ENCODE data around the gene HECTD1.

The HECTD1 gene

GRCh38 chr14:31154956-31155355, 52.6 kb downstream of the HECTD1 start:
- Histone ChIP-seq H2AFZ (ENCODE audit: low read length) (no peak overlapping the region), H3F3A (ENCODE audit: insufficient read depth, low read length) (no peaks in the 10 kb centered on the region), H3K36me3 (replicated peaks; ENCODE audit: insufficient read depth, low read length) (no peaks in the 10 kb centered on the region)

GRCh38 chr14:31142455-31143087, 65.0 kb downstream of the HECTD1 start:
- TF ChIP-seq CTCF (IDR thresholded peaks at IDR 0.05; ENCODE audit: low read length) (no peak), EZH2 (optimal IDR thresholded peaks at IDR 0.05; ENCODE audit: low read depth, low read length) (no peak), EZH2phosphoT487 (IDR thresholded peaks at IDR 0.05; ENCODE audit: low read length) (no peak)
- no peak overlapping the region for H3K27ac ChIP-seq (ENCODE audit: low read length)
- H3K9ac ChIP-seq (ENCODE audit: low read length), result no peak overlapping the region
- H3K79me2 ChIP-seq (ENCODE audit: low read length), result no peaks in the 10 kb centered on the region
- no peak for DNase-seq
- no peaks in the 10 kb centered on the region for H3K9me3 ChIP-seq (replicated peaks; ENCODE audit: insufficient read depth, low read length)
- no peaks in the 10 kb centered on the region for H3K9me2 ChIP-seq (replicated peaks; ENCODE audit: insufficient read depth, low read length)
- no peaks in the 10 kb centered on the region for H3F3A ChIP-seq (ENCODE audit: insufficient read depth, low read length)
- H3K4me2 ChIP-seq (ENCODE audit: low read depth, low read length), result no peak overlapping the region
- no peak overlapping the region for H3K4me3 ChIP-seq (ENCODE audit: low read length)
- H4K20me1 ChIP-seq (ENCODE audit: insufficient read depth, low read length), result no peaks in the 10 kb centered on the region
- no peaks in the 10 kb centered on the region; the same call in none of the 2 replicates for H3K36me3 ChIP-seq (replicated peaks; ENCODE audit: insufficient read depth, low read length)
- H3K27me3 ChIP-seq (replicated peaks; ENCODE audit: insufficient read depth, low read length), result no peaks in the 10 kb centered on the region
- no peak overlapping the region for H2AFZ ChIP-seq (ENCODE audit: low read length)
- no peaks in the 10 kb centered on the region for H3K4me1 ChIP-seq (ENCODE audit: low read length)

More at GRCh38 chr14:31154956-31155355, 52.6 kb downstream of the HECTD1 start:
- Histone ChIP-seq H3K9ac (ENCODE audit: low read length) (no peak overlapping the region), H3K4me2 (ENCODE audit: low read depth, low read length) (no peak overlapping the region), H3K27me3 (replicated peaks; ENCODE audit: insufficient read depth, low read length) (no peaks in the 10 kb centered on the region), H4K20me1 (ENCODE audit: insufficient read depth, low read length) (no peaks in the 10 kb centered on the region), H3K9me3 (replicated peaks; ENCODE audit: insufficient read depth, low read length) (no peaks in the 10 kb centered on the region), H3K27ac (ENCODE audit: low read length) (no peak overlapping the region), H3K79me2 (ENCODE audit: low read length) (no peaks in the 10 kb centered on the region), H3K4me1 (ENCODE audit: low read length) (no peaks in the 10 kb centered on the region), H3K9me2 (replicated peaks; ENCODE audit: insufficient read depth, low read length) (no peaks in the 10 kb centered on the region), H3K4me3 (ENCODE audit: low read length) (no peak overlapping the region)
- TF ChIP-seq CTCF (IDR thresholded peaks at IDR 0.05; ENCODE audit: low read length) (no peak), EZH2 (optimal IDR thresholded peaks at IDR 0.05; ENCODE audit: low read depth, low read length) (no peak), EZH2phosphoT487 (IDR thresholded peaks at IDR 0.05; ENCODE audit: low read length) (no peak)
- DNase-seq, result no peak

- Histone ChIP-seq H3K27ac (ENCODE audit: low read length) (no peak overlapping the region), H3K36me3 (replicated peaks; ENCODE audit: insufficient read depth, low read length) (no peaks in the 10 kb centered on the region; the same call in none of the 2 replicates), H3F3A (ENCODE audit: insufficient read depth, low read length) (no peaks in the 10 kb centered on the region), H3K9me2 (replicated peaks; ENCODE audit: insufficient read depth, low read length) (no peaks in the 10 kb centered on the region), H2AFZ (ENCODE audit: low read length) (no peak overlapping the region), H3K4me1 (ENCODE audit: low read length) (no peaks in the 10 kb centered on the region), H3K4me3 (ENCODE audit: low read length) (no peak overlapping the region), H3K79me2 (ENCODE audit: low read length) (no peaks in the 10 kb centered on the region), H3K4me2 (ENCODE audit: low read depth, low read length) (no peak overlapping the region), H3K27me3 (replicated peaks; ENCODE audit: insufficient read depth, low read length) (no peaks in the 10 kb centered on the region), H3K9me3 (replicated peaks; ENCODE audit: insufficient read depth, low read length) (no peaks in the 10 kb centered on the region), H3K9ac (ENCODE audit: low read length) (no peak overlapping the region), H4K20me1 (ENCODE audit: insufficient read depth, low read length) (no peaks in the 10 kb centered on the region)
- DNase-seq, result no peak
- TF ChIP-seq EZH2 (optimal IDR thresholded peaks at IDR 0.05; ENCODE audit: low read depth, low read length) (no peak), EZH2phosphoT487 (IDR thresholded peaks at IDR 0.05; ENCODE audit: low read length) (no peak), CTCF (IDR thresholded peaks at IDR 0.05; ENCODE audit: low read length) (no peak)
These were observed 68.2 kb downstream of the HECTD1 start for GRCh38 chr14:31139301-31139847.

Data from MM.1S (cell line).